Gastrocnemius medialis (tissue), 4 donors: Measurements from ENCODE around the gene SP4.
A peak's percentile ranks its signal among the peaks of the same experiment; 100 is the strongest.

Experiments
- CTCF ChIP-seq, 5 experiments: fragments of 450-650 bp in 3 of 5; fragments of 200-600 bp in 2 of 5; sonication (generic) in 2 of 5; IDR thresholded peaks in 4 of 5; conservative IDR thresholded peaks in 1 of 5; 1 replicate in 4 of 5; 2 replicates in 1 of 5; pipeline ENCODE4 v1.5.1; 2016 to 2019; ENCODE audit warnings: antibody characterized with exemption in 5 of 5, mild to moderate bottlenecking in 3 of 5, moderate library complexity in 3 of 5
- POLR2A ChIP-seq, 2 donors: fragments of 450-650 bp; IDR thresholded peaks; one replicate each; pipeline ENCODE4 v1.6.1; 2017; ENCODE audit warnings: antibody characterized with exemption in 2 of 2, mild to moderate bottlenecking in 2 of 2, moderate library complexity in 2 of 2

DNA sequence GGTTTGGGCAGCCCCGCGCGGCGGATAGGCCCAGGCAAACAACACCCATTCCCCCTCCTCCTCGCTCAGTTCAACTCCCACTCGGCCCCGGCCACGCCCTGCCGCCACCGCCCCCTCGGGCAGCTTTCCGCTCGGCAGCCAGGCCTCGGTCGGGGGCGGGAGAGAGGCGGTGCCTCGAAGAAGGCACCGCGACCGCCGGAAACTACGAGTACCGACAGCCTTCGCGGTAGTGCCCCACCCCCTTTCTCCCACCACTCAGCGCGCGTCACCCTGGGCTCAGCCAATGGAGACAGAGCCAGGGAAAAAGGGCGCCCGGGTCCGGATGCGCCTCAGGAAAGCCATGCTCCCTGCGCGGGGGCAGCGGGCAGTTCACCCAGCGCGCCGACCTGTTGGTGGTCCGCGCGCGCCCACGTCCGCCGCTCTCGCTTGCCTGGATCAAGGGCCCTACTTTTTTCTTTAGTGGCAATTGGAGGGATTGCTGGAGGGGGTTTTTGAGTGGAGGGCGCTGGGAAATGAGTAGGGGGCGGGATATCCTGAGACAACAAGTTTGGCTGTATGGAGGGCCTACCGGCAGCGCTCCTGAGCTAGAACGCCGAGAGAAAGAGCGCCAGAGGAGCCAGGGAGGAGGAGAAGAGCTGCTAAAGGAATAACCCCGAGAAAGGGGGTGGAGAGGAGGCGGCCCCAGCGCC is 557 bp upstream of the SP4 start:
- peak in 4 of 5 experiments; percentile 4 to 56 (median 28) for TF ChIP-seq CTCF (IDR thresholded peaks at IDR 0.05 in 4 of 5, conservative IDR thresholded peaks at IDR 0.05 in 1 of 5)
- peak in 1 of 2 donors; percentile 76 for TF ChIP-seq POLR2A (IDR thresholded peaks at IDR 0.05)
